ENCODE results near the gene VCAN.

DNA sequence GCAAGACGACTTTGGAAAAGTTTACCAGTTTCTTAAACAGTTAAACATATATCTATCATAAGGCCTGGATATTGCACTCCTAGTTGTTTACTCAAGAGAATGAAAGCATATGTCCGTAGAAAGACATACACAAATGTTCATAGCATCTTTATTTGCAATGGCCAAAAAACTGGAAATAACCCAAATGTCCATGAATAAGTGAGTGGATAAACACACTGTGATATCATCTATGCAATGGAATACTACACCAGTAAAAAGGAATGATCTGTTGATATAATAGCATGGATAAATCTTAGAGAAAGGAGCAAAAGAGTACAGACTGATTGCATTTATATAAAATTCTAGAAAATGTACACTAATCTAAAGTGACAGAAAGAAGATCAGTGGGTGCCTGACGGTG lies 28.0 kb upstream of the VCAN start:
- TF ChIP-seq CTCF (IDR thresholded peaks at IDR 0.05) (no peak), POLR2A (IDR thresholded peaks at IDR 0.05) (no peak)
